Thymus (tissue), 11 donors: Measurements from ENCODE around the gene MAPKAPK5. TPM values are rescaled to one million over a fixed set of nuclear protein-coding genes. Genes with fewer than 3 reads are reported as not detected.
"Not testable (repeated sequence)": the region's sequence is repeated elsewhere in the genome, so short reads cannot be mapped to it uniquely, and the experiment has no call there.

ENCODE experiments used
- DNase-seq, 9 donors: peaks; one replicate each; pipeline ENCODE4 v3.0.0-alpha.2; 2013; ENCODE audit warnings: low spot score in 9 of 9, low read depth in 6 of 9, missing footprints in 1 of 9
- H3K27ac ChIP-seq, 2 donors: one replicate each; pipeline ENCODE4 v1.5.1; 2013; ENCODE audit warnings: control low read depth in 1 of 2, low read depth in 1 of 2, low read length in 1 of 2, mild to moderate bottlenecking in 1 of 2, moderate library complexity in 1 of 2
- H3K27me3 ChIP-seq, 2 donors: one replicate each; pipeline ENCODE4 v1.5.1; 2013; ENCODE audit warnings: low read length in 1 of 2; ENCODE audit not compliant: control insufficient read depth in 2 of 2, insufficient read depth in 1 of 2
- H3K36me3 ChIP-seq, 2 donors: one replicate each; pipeline ENCODE4 v1.5.1; 2013; ENCODE audit warnings: low read length in 1 of 2, mild to moderate bottlenecking in 1 of 2, moderate library complexity in 1 of 2; ENCODE audit not compliant: control insufficient read depth in 2 of 2, insufficient read depth in 2 of 2
- H3K4me1 ChIP-seq, 2 donors: one replicate each; pipeline ENCODE4 v1.5.1; 2013; ENCODE audit warnings: low read length in 2 of 2; ENCODE audit not compliant: control insufficient read depth in 2 of 2, insufficient read depth in 2 of 2
- H3K4me3 ChIP-seq, 2 donors: one replicate each; pipeline ENCODE4 v1.5.1; 2013; ENCODE audit warnings: low read length in 2 of 2, control low read depth in 1 of 2, mild to moderate bottlenecking in 1 of 2
- H3K9me3 ChIP-seq, 2 donors: one replicate each; pipeline ENCODE4 v1.5.1; 2013; ENCODE audit warnings: low read length in 1 of 2, mild to moderate bottlenecking in 1 of 2; ENCODE audit not compliant: control insufficient read depth in 2 of 2, insufficient read depth in 1 of 2
- WGBS: extraction: QIAGEN DNeasy Blood & Tissue Kit; methylation state at CpG from one replicate; pipeline ENCODE4 v1.1.7; 2013; 5-methylcytosine and 5-hydroxymethylcytosine counted together
- polyA plus RNA-seq: library from polyadenylated mRNA; stranded (reverse); fragments of 200-250 nt; gene quantifications from one replicate; pipeline ENCODE4 v1.2.3, GENCODE V29; 2013
- total RNA-seq: library from RNA; stranded (reverse); fragments of 120-200 nt; gene quantifications from one replicate; pipeline ENCODE4 v1.2.4, GENCODE V29; 2013
- donor health status: healthy.

MAPKAPK5 gene
- total and polyA plus RNA-seq, 2 donors = 18.3 to 38.2 TPM

GRCh38 chr12:111932241-111932640, 90.2 kb downstream of the MAPKAPK5 start:
- H3K36me3 ChIP-seq = no peaks in the 10 kb centered on the region
- no peak for DNase-seq
- 96% methylated on average over 5 of the region's 5 CpGs for WGBS
- no peak overlapping the region for H3K4me3 ChIP-seq
- H3K27ac ChIP-seq = no peak overlapping the region
- H3K27me3 ChIP-seq = no peaks in the 10 kb centered on the region
- H3K9me3 ChIP-seq = no peaks in the 10 kb centered on the region
- no peaks in the 10 kb centered on the region for H3K4me1 ChIP-seq

- no peak for DNase-seq
- Histone ChIP-seq H3K27ac (no peak overlapping the region), H3K9me3 (no peaks in the 10 kb centered on the region), H3K36me3 (no peaks in the 10 kb centered on the region), H3K4me1 (no peaks in the 10 kb centered on the region), H3K27me3 (no peaks in the 10 kb centered on the region), H3K4me3 (no peak overlapping the region)
Observed at GRCh38 chr12:111936869-111937268, 94.8 kb downstream of the MAPKAPK5 start.

GRCh38 chr12:111937429-111937828, 95.4 kb downstream of the MAPKAPK5 start:
- Histone ChIP-seq H3K27ac (no peak overlapping the region), H3K27me3 (no peaks in the 10 kb centered on the region), H3K4me1 (no peaks in the 10 kb centered on the region), H3K9me3 (no peaks in the 10 kb centered on the region), H3K4me3 (no peak overlapping the region), H3K36me3 (no peaks in the 10 kb centered on the region)
- no peak for DNase-seq
- 96% methylated on average over 1 of the region's 1 CpG for WGBS

- no peaks in the 10 kb centered on the region for H3K36me3 ChIP-seq
- 91% methylated on average over 5 of the region's 5 CpGs for WGBS
- peaks cover 0 to 6% of the 10 kb centered on the region in 2 donors for H3K9me3 ChIP-seq
- H3K4me1 ChIP-seq = peaks cover 2 to 8% of the 10 kb centered on the region in 2 donors
- no peak overlapping the region for H3K4me3 ChIP-seq
- no peak overlapping the region for H3K27ac ChIP-seq
- DNase-seq = no peak
- no peaks in the 10 kb centered on the region for H3K27me3 ChIP-seq
Observed at GRCh38 chr12:111942557-111942956, 100.5 kb downstream of the MAPKAPK5 start.

- Histone ChIP-seq H3K27me3 (no peaks in the 10 kb centered on the region), H3K36me3 (no peaks in the 10 kb centered on the region), H3K9me3 (peaks cover 0 to 6% of the 10 kb centered on the region in 2 donors), H3K4me1 (peaks cover 2 to 8% of the 10 kb centered on the region in 2 donors), H3K4me3 (no peak overlapping the region), H3K27ac (no peak overlapping the region)
- WGBS = 100% methylated on average over 1 of the region's 1 CpG
- no peak for DNase-seq
Observed at GRCh38 chr12:111943929-111944328, 101.9 kb downstream of the MAPKAPK5 start.

- not testable (repeated sequence) for H3K27ac ChIP-seq, H3K4me1 ChIP-seq, H3K9me3 ChIP-seq, H3K36me3 ChIP-seq, H3K27me3 ChIP-seq, H3K4me3 ChIP-seq
- 40% methylated on average over 3 of the region's 3 CpGs for WGBS
- DNase-seq = peak in 8 of 9 donors; percentile 3 to 71 (median 30)
Observed at GRCh38 chr12:111950961-111951676, 109.1 kb downstream of the MAPKAPK5 start.

Other genes starting within 250 kb of the MAPKAPK5 start
- 11.8 TPM for gene ATXN2, start 242.9 kb upstream of the MAPKAPK5 start, total RNA-seq
- gene ATXN2, start 242.9 kb upstream of the MAPKAPK5 start, polyA plus RNA-seq = 19.7 TPM
- gene BRAP, start 156.3 kb upstream of the MAPKAPK5 start, total RNA-seq = 18.2 TPM
- 11.3 TPM for gene BRAP, start 156.3 kb upstream of the MAPKAPK5 start, polyA plus RNA-seq
- gene ACAD10, start 156.2 kb upstream of the MAPKAPK5 start, total RNA-seq = 9.7 TPM
- gene ACAD10, start 156.2 kb upstream of the MAPKAPK5 start, polyA plus RNA-seq = 22.4 TPM
- 33.3 TPM for gene ALDH2, start 75.3 kb upstream of the MAPKAPK5 start, total RNA-seq
- 43.9 TPM for gene ALDH2, start 75.3 kb upstream of the MAPKAPK5 start, polyA plus RNA-seq
- 12.7 TPM for gene TMEM116, start 170.9 kb downstream of the MAPKAPK5 start, total RNA-seq
- 11.4 TPM for gene TMEM116, start 170.9 kb downstream of the MAPKAPK5 start, polyA plus RNA-seq
- 85.0 TPM for gene ERP29, start 171.2 kb downstream of the MAPKAPK5 start, total RNA-seq
- gene ERP29, start 171.2 kb downstream of the MAPKAPK5 start, polyA plus RNA-seq = 130 TPM